Measurements from ENCODE around the gene SPSB1.
"Not testable (repeated sequence)": the region's sequence is repeated elsewhere in the genome, so short reads cannot be mapped to it uniquely, and the experiment has no call there.

The SPSB1 gene

DNA sequence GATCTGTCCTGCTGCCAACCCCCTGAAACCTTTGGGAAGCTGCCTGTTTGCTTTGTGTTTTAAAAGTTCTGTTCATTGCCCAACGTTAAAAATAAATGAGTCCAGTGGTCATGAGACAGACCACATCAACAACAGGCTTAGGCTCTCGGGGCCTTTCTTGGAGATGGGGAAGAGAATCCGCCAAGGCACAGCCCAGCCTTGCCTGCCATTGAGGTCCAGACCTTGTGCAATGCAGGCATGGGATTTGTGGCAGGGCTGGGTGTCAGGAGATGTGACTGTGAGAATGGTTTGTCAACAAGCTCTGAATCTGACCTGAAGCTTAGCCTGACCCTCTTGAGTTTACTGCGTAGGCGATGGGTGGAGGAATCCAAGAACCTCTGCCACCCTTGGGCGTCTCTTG lies 4.2 kb downstream of the SPSB1 start:
- H3K4me3 ChIP-seq (ENCODE audit: low read length), result no peak overlapping the region
- H2AFZ ChIP-seq (ENCODE audit: low read length), result no peak overlapping the region
- TF ChIP-seq, protein P1, sequence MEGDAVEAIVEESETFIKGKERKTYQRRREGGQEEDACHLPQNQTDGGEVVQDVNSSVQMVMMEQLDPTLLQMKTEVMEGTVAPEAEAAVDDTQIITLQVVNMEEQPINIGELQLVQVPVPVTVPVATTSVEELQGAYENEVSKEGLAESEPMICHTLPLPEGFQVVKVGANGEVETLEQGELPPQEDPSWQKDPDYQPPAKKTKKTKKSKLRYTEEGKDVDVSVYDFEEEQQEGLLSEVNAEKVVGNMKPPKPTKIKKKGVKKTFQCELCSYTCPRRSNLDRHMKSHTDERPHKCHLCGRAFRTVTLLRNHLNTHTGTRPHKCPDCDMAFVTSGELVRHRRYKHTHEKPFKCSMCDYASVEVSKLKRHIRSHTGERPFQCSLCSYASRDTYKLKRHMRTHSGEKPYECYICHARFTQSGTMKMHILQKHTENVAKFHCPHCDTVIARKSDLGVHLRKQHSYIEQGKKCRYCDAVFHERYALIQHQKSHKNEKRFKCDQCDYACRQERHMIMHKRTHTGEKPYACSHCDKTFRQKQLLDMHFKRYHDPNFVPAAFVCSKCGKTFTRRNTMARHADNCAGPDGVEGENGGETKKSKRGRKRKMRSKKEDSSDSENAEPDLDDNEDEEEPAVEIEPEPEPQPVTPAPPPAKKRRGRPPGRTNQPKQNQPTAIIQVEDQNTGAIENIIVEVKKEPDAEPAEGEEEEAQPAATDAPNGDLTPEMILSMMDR (IDR thresholded peaks at IDR 0.05; ENCODE audit: low read length), result no peak
- no peak for TF ChIP-seq EZH2 (optimal IDR thresholded peaks at IDR 0.05; ENCODE audit: low read depth, low read length)
- TF ChIP-seq EZH2phosphoT487 (IDR thresholded peaks at IDR 0.05; ENCODE audit: low read length), result no peak
- H3K79me2 ChIP-seq (ENCODE audit: low read length), result peaks cover 20% of the 10 kb centered on the region
- H3K9me2 ChIP-seq (replicated peaks; ENCODE audit: insufficient read depth, low read length), result no peaks in the 10 kb centered on the region
- no peaks in the 10 kb centered on the region for H3K9me3 ChIP-seq (replicated peaks; ENCODE audit: insufficient read depth, low read length)
- no peaks in the 10 kb centered on the region for H3K36me3 ChIP-seq (replicated peaks; ENCODE audit: insufficient read depth, low read length)
- no peak overlapping the region for H3K4me2 ChIP-seq (ENCODE audit: low read depth, low read length)
- no peak overlapping the region for H3K9ac ChIP-seq (ENCODE audit: low read length)
- 0 out of 2 replicates have a peak, but pooled peaks cover 3% of the 10 kb centered on the region for H3K27me3 ChIP-seq (replicated peaks; ENCODE audit: insufficient read depth, low read length)
- no peak overlapping the region for H3K27ac ChIP-seq (ENCODE audit: low read length)
- no peaks in the 10 kb centered on the region for H3F3A ChIP-seq (ENCODE audit: insufficient read depth, low read length)
- H3K4me1 ChIP-seq (ENCODE audit: low read length), result peaks cover 16% of the 10 kb centered on the region
- no peaks in the 10 kb centered on the region for H4K20me1 ChIP-seq (ENCODE audit: insufficient read depth, low read length)
- DNase-seq, result no peak

DNA sequence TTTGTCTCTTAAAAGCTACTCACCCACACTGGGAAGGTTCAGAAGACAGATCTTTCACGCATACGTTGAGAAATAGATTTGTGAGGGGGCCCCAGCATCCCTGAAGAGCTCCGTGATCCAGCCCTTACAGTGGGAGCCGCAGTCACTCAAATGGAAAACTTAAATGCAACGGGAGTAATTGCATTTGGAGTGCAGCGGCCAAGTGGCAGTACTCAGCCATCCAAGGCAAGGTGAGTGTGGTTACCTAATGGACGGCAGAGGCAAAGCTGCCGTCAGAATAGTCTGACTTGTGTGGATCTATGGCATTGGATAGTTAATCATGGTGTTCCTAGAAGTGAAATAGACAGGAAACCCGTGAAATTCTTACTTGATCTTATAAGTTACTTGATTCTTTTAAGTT lies 5.1 kb downstream of the SPSB1 start:
- TF ChIP-seq EZH2 (optimal IDR thresholded peaks at IDR 0.05; ENCODE audit: low read depth, low read length), result no peak
- no peak for TF ChIP-seq EZH2phosphoT487 (IDR thresholded peaks at IDR 0.05; ENCODE audit: low read length)
- TF ChIP-seq, protein P1 (IDR thresholded peaks at IDR 0.05; ENCODE audit: low read length), result no peak
- no peak overlapping the region for H3K4me2 ChIP-seq (ENCODE audit: low read depth, low read length)
- H2AFZ ChIP-seq (ENCODE audit: low read length), result no peak overlapping the region
- H3F3A ChIP-seq (ENCODE audit: insufficient read depth, low read length), result no peaks in the 10 kb centered on the region
- H3K4me1 ChIP-seq (ENCODE audit: low read length), result peaks cover 16% of the 10 kb centered on the region
- H3K9me2 ChIP-seq (replicated peaks; ENCODE audit: insufficient read depth, low read length), result no peaks in the 10 kb centered on the region
- DNase-seq, result no peak
- H4K20me1 ChIP-seq (ENCODE audit: insufficient read depth, low read length), result no peaks in the 10 kb centered on the region
- no peak overlapping the region for H3K27ac ChIP-seq (ENCODE audit: low read length)
- 0 out of 2 replicates have a peak, but pooled peaks cover 3% of the 10 kb centered on the region for H3K27me3 ChIP-seq (replicated peaks; ENCODE audit: insufficient read depth, low read length)
- H3K9ac ChIP-seq (ENCODE audit: low read length), result no peak overlapping the region
- H3K9me3 ChIP-seq (replicated peaks; ENCODE audit: insufficient read depth, low read length), result no peaks in the 10 kb centered on the region
- no peaks in the 10 kb centered on the region for H3K36me3 ChIP-seq (replicated peaks; ENCODE audit: insufficient read depth, low read length)
- H3K79me2 ChIP-seq (ENCODE audit: low read length), result peaks cover 21% of the 10 kb centered on the region
- no peak overlapping the region for H3K4me3 ChIP-seq (ENCODE audit: low read length)

DNA sequence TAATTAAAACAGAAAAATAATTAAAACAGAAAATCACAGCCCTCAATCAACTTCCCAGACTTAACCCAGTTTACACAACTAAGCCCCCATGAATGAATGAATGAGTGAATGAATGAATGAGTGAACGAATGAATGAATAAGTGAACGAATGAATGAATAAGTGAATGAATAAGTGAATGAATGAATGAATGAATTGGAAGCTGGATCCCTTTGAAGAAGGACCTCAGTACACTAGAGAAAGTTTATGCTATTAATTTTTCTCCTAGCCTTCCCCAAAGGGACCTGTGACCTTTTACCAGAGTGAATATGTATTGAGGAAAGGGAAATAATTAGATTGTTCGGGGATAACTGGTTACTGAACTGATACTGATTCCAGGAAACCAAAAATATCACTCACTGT lies 5.6 kb downstream of the SPSB1 start:
- Histone ChIP-seq H3K79me2 (ENCODE audit: low read length) (peaks cover 21% of the 10 kb centered on the region), H3K9me2 (replicated peaks; ENCODE audit: insufficient read depth, low read length) (no peaks in the 10 kb centered on the region), H2AFZ (ENCODE audit: low read length) (no peak overlapping the region), H4K20me1 (ENCODE audit: insufficient read depth, low read length) (no peaks in the 10 kb centered on the region), H3K4me2 (ENCODE audit: low read depth, low read length) (no peak overlapping the region), H3F3A (ENCODE audit: insufficient read depth, low read length) (no peaks in the 10 kb centered on the region), H3K27me3 (replicated peaks; ENCODE audit: insufficient read depth, low read length) (0 out of 2 replicates have a peak, but pooled peaks cover 3% of the 10 kb centered on the region), H3K36me3 (replicated peaks; ENCODE audit: insufficient read depth, low read length) (no peaks in the 10 kb centered on the region), H3K27ac (ENCODE audit: low read length) (no peak overlapping the region), H3K9me3 (replicated peaks; ENCODE audit: insufficient read depth, low read length) (no peaks in the 10 kb centered on the region), H3K4me3 (ENCODE audit: low read length) (no peak overlapping the region), H3K9ac (ENCODE audit: low read length) (no peak overlapping the region), H3K4me1 (ENCODE audit: low read length) (peaks cover 16% of the 10 kb centered on the region)
- no peak for DNase-seq
- TF ChIP-seq EZH2phosphoT487 (IDR thresholded peaks at IDR 0.05; ENCODE audit: low read length) (no peak), EZH2 (optimal IDR thresholded peaks at IDR 0.05; ENCODE audit: low read depth, low read length) (no peak)
- TF ChIP-seq, protein P1 (IDR thresholded peaks at IDR 0.05; ENCODE audit: low read length), result no peak

DNA sequence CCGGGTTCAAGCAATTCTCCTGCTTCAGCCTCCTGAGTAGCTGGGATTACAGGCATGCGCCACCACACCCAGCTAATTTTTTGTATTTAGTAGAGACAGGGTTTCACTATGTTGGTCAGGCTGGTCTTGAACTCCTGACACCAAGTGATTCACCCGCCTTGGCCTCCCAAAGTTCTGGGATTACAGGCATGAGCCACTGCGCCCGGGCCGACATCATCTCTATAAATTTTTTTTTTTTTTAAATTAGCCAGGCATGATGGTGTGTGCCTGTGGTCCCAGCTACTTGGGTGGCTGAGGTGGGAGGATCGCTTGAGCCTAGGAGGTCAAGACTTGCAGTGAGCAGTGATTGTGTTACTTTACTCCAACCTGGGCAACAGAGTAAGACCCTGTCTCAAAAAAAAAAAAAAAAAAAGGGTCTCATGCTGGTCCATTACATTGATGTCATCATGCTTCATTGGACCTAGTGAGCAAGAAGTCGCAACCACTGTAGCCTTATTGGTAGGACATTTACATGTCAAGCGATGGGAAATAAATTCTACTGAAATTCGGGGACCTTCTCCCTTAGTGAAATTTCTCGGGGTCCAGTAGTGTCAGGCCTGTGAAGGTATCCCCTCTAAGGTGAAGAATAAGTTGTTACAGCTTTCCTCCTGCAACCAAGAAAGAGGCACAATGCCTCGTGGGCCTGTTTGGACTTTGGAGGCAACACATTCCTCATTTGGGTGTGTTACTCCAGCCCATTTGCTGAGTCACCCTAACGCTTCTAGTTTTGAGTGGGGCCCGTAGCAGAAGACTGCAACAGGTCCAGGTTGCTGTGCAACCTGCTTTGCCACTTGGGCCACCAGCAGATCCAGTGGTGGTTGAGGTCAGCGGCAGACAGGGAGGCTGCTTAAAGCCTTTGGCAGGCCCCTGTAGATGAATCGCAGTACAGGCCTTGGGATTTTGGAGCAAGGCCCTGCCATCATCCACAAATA lies 7.2 kb downstream of the SPSB1 start:
- not testable (repeated sequence) for H3K27ac ChIP-seq (ENCODE audit: low read length); H3K4me3 ChIP-seq (ENCODE audit: low read length)
- H3K79me2 ChIP-seq (ENCODE audit: low read length), result peaks cover 18% of the 10 kb centered on the region

More for the DNA sequence above, 7.2 kb downstream of the SPSB1 start:
- not testable (repeated sequence) for H3K27me3 ChIP-seq (replicated peaks; ENCODE audit: insufficient read depth, low read length); H3K4me1 ChIP-seq (ENCODE audit: low read length); H2AFZ ChIP-seq (ENCODE audit: low read length); H3F3A ChIP-seq (ENCODE audit: insufficient read depth, low read length); H3K9me2 ChIP-seq (replicated peaks; ENCODE audit: insufficient read depth, low read length); H3K36me3 ChIP-seq (replicated peaks; ENCODE audit: insufficient read depth, low read length); H3K9me3 ChIP-seq (replicated peaks; ENCODE audit: insufficient read depth, low read length); H4K20me1 ChIP-seq (ENCODE audit: insufficient read depth, low read length); DNase-seq; H3K9ac ChIP-seq (ENCODE audit: low read length); H3K4me2 ChIP-seq (ENCODE audit: low read depth, low read length)
